HL-60/S4 (cell line): ENCODE data around the gene ADGRV1.

ENCODE experiments used
- in situ Hi-C: fragments of 300-500 bp; cut with MboI; formaldehyde crosslinking; loops from 2 replicates; pipeline ENCODE4 v1.14.3; 2022; ENCODE audit warnings: low sequenced_read_pairs

Gene ADGRV1

DNA sequence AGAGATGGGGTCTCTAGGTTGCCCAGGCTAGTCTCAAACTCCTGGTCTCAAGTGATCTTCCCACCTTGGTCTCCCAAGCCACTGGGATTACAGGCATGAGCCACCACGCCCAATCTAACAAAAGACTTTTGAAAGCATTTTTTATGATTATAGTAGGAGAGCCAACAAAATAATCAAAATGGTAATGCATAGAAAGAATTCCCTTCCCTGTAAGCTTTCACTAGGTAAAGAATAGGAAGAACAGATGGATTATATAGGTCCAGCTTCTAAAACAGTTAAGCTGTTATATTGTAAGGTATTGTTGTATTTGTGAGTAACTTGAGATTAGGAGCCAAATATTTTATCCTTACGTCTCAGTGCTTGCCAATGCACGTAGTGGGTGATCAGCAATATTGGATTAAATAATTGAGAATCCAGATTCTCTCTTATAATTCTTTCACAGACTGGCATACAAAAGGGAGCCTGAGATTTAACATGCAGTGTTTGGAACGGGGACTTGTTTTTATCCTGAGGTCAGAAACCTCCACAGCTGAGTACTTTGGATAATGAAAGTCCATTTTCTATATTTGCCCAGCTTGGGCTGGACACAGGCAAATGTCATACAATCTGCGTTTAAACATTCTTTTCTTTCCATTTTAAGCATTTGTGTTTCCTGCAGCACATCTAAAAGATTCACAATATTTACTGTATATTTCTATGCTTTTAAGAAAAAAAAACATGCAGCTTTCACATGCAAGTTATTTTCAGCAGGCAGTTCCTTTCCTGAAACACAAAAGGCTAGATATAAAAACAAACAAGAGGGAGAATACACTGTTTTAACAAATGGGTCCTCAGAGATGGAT is 586.1 kb downstream of the ADGRV1 start:
- in situ Hi-C loops, result no loop called here

DNA sequence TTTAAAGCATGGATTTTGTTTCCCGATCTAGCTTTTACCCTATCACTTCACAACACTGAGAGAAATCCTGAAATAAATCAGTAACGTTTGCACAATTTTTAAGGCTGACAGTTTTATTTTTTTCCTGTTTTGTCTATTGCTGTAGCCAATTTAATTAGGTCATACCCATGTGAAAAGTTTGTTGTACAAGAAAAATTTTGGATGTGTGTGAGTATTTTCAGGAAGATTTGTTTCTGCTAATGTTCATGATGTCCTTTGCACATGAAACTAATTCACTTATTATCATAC is 586.7 kb downstream of the ADGRV1 start:
- in situ Hi-C loops, result no loop called here

DNA sequence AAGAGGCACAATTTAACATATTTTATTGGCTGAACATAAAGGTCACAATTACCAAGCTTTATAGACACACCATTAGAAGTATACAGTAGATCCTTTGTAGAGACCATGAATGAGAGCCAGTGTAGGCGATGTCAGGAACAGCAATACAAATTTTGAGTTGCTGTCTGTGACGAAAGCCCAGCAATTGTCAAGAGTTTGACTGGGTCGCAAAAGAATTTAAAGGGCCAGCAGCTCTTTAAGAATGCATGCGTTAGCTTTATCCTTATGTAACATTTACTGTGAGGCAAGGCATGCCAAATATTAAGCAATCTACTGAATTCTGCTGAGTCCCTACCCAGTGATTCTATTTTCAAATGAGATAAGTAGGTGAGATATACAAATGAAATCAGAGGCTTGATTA is 587.6 kb downstream of the ADGRV1 start:
- in situ Hi-C loops, result no loop called here

DNA sequence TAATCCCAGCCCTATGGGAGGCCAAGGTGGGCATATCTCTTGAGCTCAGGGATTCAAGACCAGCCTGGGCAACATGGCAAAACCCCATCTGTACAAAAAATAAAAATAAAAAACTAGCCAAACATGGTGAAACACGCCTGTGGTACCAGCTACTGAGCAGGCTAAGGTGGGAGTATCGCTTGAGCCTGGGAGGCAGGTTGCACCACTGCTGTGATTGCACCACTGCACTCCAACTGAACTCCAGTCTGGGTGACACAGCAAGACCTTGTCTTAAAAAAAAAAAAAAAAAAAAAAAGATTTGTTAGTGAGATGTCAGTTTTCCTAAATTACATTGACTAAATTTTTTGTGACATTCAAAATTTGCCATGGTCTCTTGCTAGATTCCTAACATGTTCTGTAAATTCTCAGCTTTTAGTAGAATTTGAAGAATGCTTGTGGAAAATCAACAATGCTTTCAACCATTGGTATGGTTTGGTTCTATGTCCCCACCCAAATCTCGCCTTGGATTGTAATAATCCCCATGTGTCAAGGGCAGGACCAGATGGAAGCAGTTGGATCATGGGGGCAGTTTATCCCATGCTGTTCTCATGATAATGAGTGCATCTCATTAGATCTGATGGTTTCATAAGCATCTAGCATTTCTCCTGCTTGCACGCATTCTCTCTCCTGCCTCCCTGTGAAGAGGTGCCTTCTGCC is 588.5 kb downstream of the ADGRV1 start:
- in situ Hi-C loops, result no loop called here

DNA sequence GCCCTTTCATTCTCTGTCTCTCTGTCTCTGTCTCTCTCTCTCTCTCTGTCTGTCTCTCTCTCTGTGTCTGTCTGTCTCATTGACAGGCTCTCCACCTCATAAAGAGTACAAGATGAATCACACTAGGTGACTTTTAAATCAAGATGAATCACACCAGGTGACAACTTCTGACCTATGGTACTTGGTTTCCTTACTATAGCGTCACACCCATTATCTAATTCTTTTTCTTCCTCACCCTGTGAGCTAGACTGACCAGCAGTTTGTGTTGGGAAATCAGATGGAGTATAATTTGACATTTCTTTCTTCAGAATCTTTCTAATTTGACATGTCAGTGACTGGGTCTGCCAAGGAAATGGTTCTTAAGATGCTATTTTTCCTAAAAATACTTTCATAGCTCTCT is 591.6 kb downstream of the ADGRV1 start:
- in situ Hi-C loops, result no loop called here

DNA sequence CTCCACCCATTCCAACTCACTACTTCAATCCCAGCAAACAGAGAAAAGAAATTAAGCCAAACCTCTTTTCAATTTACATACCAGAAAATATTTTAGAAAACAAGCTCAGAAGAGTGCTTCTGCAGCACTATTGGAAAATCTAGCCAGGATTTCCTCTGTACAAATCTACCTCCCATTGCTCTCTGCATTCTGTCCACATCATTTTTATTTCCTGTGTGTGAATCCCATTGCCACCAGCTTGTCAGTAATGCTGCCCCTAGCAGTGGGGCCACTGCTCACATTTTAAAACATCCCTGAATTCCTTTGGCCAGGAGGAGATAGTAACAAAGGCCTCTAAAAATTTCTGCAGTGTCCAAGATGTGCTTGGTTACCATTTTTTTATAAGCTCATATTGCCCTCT is 592.0 kb downstream of the ADGRV1 start:
- in situ Hi-C loops, result no loop called here

DNA sequence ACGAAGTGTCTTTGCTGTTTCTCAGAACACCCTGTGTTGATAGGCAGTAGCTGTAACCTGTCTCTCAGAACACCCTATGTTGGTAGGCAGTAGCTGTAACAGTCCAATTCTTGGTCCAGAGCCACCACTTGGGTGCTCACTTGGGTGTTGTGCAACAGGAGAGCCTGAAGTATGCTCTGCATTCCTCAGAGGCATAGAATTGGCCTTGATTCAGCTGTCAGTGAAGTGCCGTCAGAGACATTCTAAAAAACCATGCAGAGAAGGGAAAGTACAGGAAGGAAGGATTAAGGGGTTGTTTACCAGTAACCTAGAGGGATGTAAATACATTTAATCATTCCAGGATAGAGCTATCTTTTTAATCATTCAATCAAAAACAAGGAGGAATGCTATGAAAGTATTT is 593.4 kb downstream of the ADGRV1 start:
- in situ Hi-C loops, result no loop called here

DNA sequence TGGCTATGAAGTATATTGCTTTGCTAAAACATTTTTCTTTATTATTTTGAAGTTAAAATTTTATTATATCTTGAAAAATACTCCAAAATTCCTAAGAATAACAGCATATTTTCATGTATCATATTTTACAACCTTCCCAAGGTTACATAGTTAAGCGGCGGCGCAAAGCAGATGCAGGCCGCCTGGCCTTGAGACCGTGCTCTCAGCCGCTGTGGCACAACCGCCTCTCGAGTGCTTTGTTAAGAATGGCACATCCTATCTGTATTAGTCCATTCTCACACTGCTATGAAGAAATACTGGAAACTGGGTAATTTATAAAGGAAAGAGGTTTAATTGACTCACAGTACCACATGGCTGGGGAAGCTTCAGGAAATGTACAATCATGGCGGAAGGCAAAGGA is 595.7 kb downstream of the ADGRV1 start:
- in situ Hi-C loops, result no loop called here

DNA sequence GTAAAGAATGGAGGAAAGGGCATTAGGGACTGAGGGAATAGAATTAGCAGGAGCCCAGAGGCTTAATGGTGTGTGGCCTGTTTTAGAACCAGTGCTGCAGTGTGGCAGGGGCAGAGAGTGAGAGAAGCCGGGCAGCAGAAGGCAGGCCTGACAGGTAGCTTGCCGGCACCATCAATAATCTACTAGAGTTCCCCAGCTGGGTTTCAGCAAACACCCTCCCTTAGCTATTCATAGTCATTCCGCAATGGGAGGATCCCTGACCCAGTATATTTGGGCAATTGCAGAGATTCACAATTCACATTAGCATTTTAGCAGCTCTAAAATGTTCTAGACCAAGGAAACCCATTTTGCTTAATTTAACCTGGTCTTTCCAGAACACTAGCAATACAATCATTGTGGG is 596.7 kb downstream of the ADGRV1 start:
- in situ Hi-C loops, result no loop called here

DNA sequence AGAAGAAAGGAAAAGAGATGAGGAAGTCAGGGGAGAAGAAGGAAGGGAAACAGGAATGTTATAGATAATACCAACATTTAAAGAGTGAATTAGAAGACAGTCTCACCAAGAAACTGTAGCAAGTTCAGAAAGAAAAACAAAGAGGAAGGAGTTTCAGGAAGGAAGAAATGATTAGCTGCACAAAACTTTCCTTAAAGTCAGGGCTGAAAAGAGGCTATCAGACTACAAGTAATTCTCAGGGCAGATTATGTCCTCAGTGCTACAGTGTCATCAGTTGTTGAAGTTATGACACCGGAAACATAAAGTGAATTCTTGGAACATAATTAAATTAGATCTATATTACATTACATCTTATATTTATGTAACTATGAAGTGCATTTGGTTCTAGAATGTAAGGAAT is 597.6 kb downstream of the ADGRV1 start:
- in situ Hi-C loops, result no loop called here

DNA sequence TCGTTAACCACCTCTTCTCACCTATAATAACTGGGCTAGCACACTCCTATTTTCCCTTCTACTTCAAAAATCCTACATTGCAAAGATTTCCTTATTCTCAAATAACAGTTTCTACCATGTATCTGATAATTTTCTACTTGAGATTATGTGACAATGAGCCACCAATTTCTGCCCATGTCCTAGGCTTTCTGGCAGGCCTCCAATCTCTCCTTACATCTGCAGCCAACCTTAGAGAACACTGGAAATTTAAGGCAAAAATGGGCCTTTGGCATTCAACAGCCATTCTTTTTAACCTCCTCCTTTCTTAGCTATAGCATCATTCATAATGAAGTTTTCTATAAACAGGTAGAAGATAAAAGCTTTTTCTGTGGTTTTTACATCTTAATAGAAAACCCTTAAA is 599.4 kb downstream of the ADGRV1 start:
- in situ Hi-C loops, result no loop called here

DNA sequence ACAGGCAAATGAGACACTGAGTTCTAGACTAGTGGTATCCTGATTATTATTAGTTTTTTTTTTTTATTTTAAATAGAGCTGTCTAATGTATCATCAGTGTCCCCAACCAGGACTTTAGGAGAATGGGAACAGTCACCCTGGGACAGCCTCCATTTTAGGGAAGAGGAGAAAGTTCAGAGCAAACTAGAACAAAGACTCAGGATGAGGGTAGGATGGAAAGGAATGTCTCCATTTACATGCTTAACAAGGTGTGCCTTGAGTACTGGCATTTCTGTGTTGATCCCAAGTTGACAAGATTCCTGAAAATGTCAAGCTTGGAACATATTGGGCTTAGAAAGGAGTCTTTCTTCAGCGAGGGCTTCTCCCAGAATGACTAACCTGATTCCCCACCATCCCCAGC is 601.0 kb downstream of the ADGRV1 start:
- in situ Hi-C loops, result no loop called here

DNA sequence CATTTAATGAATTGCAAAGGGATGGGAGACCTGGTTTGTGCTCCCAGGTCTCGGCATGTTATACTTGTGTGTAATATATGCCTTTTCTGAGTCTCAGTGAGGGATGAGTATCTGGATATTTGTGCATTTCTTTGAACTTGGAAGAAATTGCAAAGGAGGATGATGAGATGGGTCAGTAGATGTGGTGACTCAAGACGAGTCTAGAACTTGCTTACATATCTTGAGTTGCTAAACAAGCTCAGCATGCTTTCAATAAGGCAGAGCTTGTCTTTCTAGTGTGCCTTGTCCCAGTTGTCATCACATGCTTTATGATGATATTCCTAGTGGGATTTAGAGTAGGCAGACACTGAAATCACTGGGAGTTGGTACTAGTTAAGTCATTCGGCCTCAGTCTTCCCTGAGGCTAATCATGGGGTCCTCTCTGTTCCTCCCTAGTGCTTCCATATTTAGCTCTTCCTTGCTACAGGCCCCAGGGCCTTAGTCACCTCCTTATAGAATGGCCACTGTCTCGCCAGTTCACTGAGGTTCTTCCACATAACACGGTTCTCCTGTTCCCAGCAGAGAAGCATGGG is 602.2 kb downstream of the ADGRV1 start:
- in situ Hi-C loops, result no loop called here

DNA sequence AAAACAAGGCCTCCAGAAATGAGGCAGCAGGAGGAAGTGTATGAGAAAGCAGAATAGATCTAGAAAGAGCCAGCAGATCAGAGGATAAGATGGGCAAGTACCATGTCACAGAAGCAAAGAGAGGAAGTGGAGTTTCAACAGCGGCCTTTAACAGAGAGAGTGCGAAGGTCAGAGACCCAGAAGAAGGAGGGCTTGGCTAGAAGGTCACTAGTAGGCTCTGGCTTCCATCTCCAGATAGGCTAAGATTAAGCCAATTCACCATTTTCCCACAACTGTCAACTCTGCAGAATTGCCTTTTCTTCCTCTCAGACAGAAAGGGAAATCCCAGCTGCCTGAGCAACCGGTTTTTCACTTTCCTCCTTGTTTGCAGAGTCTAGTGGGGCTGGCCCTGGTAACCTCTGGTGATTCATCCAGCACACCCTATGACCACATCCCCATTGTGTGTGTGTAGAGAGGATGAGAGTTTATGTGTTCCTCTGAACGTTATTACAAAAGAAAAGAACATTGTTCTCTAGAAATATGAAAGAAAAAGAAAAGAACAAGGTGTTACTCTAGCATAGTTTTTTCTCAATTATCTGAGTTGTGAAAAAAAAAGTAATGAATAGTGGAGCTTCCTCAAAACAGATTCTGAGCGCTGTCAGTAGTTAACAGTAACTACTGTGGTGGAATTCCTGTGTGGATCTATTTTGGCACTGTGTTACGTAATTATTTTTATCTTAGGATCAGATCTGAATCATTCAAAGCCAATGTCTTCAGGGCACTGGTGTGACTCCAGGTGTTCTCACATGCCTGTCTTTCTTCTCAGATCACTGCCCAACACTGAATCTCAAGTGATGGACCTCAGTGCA is 604.2 kb downstream of the ADGRV1 start:
- in situ Hi-C loops, result no loop called here

DNA sequence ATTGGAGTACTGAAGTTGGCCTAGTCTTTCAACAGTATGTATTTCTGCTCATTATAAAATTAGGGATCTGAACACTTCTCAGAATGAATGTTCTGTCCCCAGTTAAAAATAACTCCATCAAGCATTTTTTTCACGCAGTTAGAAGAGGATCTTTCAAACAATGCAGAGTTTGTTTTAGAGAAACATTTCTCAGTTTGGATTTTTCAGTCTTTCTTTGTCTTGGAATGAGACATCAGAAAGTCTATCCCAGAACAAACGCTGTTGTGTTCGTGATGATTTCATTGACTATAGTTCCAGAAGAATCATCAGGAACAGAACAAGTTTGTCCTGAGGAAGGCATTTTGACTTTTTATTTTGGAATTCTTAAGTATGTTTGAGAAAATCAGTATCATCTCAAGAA is 605.8 kb downstream of the ADGRV1 start:
- in situ Hi-C loops, result no loop called here

DNA sequence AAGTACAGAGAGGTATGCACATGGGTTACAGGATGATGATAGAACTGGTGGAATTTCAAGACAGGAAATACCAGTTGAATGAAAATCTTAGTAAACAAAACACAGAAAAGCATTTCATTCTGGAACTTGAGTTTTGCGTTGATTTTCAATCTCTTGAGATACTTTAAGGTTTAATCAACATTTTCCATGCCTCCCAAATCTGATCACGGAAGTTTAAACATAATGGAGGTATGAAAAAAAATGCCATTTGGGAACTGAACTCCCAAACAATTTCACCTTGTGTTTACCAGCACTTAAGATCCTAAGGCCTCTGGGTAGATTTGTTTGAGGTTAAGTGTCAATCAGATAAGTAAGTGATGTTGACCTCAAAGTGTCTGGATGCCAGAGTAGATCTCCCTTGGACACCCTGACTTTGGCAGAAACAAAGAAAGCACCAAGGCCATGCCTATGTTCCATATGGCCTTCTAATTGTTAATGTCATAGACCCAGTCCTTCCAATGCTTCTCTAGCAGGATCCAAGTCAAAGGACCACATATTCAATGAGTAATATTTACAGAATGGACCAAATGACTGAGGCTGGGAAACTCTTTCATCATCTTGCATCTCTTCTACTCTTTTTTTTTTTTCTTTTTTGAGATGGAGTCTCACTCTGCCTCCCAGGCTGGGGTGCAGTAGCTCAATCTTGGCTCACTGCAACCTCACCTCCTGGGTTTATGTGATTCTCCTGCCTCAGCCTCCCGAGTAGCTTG is 607.6 kb downstream of the ADGRV1 start:
- in situ Hi-C loops, result no loop called here

DNA sequence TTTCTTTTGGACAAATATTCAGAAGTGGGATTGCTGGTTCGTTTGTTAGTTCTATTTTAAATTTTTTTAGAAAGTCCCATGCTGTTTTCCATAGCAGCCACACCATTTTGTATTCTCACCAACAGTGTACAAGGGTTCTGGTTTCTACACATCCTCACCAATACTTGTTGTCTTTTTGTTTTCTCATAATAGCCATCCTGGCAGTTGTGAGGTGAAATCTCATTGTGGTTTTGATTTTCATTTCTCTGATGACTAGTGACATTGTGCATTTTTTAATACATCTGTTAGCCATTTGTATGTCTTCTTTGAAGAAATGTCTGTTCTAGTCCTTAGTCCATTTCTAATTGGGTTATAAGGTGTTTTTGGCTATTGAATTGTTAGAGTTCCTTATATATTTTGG is 610.3 kb downstream of the ADGRV1 start:
- in situ Hi-C loops, result no loop called here

DNA sequence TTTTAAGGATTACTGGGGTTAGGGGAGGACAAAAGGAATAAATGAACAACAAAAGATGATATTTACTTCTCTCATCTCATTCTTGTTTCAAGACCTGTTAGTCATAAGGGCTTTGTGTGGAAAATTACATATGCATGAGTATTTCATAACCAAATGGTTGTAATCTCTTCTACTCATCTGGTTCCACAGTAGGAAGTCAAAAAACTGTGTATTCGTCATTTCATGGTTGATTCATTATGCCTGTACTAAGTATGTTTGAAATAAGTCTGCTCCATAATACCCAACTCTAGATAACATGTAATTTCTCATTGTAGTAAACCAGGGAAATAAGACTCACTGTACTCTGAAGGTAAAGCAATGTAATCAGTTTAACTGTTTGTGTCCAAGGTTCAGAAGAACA is 611.7 kb downstream of the ADGRV1 start:
- in situ Hi-C loops, result no loop called here

DNA sequence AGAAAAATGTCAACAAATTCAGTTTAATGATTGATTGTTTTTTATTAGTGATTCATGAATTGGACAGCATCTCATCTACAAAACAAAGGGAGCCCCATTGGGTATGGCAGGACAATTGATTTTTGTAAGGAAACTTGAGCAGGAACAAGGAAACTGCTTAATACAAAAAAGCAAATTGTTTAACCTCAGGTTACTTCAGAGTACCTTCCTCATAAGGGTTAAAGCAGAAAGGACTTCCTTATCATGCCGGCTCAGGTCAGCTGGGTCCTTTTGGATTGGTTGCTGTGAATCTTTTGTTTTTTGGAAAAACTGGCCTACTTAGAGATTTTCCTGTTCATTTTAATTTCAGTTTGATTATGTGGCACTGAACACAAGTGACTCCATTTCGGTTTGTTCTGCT is 612.7 kb downstream of the ADGRV1 start:
- in situ Hi-C loops, result no loop called here

DNA sequence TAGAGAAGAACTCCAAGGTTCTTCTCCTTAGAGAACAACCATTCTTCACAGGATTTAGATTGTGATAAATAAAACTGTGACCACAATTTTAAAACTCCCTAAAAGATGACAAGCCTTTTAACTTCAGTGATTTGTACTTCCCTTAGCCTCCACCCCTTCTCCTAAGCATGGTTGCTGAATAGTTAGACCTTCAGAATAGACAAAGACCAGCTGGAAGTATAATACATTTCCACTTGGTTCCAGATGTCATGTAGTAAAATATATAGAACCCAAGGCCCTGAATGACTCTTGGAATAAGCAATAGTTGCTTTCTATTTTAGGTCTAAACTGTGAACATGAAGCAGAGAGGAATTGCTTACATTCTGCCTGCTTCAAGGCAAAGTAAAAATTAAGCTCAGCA is 615.8 kb downstream of the ADGRV1 start:
- in situ Hi-C loops, result no loop called here

DNA sequence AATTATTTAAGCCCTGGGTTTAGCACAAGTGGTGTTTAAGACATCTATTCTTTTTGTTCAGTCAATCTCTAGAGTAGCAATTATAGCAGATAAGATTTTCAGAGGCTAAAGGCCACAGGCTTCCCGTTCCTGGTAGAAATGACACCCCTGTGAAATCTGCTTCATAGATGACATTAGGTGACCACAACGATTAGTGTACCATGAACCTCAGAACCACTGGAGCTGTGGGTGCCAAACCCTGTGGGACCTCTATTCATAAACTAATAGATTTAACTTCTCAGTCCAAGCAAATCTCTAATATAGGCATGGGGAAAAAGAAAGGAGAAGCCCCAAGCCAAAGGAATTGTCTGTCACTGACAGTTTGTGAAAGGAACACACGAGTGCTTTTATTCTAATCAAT is 617.1 kb downstream of the ADGRV1 start:
- in situ Hi-C loops, result no loop called here
